Embryonic facial prominence (tissue), 1 donor: ENCODE measurements around the gene LRRC4C.
"Not testable (repeated sequence)": the region's sequence is repeated elsewhere in the genome, so short reads cannot be mapped to it uniquely, and the experiment has no call there.

ENCODE experiments used
- DNase-seq: peaks from one replicate; pipeline ENCODE4 v3.0.0-alpha.2; 2016; ENCODE audit errors: extremely low spot score

LRRC4C gene

DNA sequence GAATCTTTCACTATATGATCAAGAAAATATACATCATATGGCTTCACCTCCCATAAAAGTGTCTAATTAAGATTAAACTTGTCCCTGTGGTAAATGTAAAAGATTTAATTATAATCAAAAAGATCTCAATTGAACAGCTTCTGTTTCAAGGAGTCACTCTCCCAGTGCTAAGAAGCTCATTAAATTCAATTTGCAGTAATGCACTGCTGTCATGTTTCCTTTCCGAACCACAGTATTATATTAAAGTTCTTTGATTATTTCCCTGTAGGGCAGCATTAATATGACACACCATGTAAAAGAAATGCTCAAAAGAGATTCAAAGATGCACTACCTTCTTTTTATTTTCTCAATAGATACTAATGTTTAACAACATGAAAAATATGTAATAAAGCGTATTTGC, 758.4 kb downstream of the LRRC4C start:
- no peak for DNase-seq

DNA sequence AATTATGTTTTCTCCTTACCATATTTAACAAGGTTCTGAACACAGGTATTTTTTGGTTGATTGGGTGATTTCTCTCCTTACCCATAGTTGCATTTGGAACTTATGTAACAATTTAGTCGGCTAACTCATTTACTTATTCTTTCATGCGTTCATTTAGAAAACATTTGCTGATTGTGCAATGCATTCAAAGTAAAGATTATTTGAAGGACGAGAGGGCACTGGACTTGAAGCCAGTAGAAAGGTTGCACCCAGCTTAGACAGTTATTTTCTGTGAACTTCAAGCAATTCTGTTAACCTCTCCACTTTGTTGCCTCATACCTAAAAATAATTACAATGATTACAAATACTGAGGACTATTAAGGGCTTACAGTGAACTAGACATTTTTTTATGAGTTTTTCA, 769.6 kb downstream of the LRRC4C start:
- no peak for DNase-seq

DNA sequence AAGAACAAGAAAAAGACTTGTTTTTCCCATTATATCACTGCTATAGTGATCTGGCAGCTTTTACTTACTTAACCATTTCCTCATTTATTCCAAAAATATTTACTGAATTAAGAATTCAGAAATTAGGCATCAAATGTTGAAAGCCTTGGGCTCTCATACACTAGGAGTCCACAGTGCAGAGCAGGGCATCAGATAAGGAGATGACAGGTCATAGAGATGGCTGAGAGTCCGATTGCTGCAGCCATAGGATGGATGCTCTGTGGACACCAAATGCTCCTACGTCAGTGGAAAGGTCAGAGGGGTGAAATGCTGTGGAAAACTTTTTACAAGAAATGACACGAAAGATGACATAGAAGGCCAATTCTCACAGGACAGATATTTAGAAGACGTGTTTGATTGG, 771.1 kb downstream of the LRRC4C start:
- no peak for DNase-seq

DNA sequence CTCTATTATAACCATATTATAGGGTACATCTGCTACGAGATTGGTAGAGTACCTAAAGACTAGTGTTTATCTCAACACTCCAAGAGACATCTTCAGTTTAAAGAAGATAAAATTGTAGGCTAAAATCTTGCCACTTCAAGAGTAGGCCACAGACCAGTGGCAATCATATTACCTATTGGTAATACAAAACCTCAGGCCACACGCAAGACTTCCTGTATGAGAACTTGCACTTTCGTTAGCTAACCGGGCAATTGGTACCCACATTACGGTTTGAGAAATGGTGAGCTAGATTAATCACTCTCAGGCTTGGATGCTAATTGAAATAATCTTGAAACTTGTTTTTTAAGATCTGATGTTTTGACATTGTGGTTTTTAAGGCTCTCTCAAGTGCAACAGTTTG, 772.7 kb downstream of the LRRC4C start:
- DNase-seq = no peak

DNA sequence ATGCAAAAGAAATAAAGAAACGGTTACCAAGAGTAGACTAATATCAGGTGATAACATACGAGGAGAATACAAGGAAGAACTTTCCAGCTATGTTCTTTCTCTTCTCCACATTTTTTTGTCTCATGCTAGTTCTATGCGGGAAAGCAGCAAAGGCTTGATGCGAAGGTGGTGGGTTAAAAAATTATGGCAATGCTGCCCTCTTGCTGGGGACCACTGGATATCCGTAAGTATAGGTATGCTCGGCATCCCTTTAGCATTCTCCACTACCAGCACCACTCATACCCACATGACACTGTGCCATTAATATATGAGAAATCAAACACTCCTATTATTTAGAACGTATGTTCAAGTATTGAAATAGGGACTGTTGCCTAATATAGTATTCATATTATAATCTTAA, 776.4 kb downstream of the LRRC4C start:
- no peak for DNase-seq

DNA sequence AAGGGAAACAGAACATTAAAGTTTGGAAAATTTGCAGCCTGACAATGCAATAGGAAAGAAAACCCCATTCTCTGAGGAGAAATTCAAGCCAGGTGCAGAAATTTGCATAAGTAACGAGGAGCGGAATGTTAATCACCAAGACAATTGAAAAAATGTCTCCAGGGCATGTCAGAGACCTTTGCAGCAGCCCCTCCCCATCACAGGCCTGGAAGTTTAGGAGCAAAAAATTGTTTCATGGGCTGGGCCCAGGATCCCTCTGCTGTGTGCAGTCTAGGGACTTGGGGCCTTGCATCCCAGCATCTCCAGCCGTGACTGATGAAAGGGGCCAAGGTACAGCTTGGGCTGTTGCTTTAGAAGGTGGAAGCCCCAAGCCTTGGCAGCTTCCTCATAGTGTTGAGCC, 780.2 kb downstream of the LRRC4C start:
- DNase-seq = no peak

DNA sequence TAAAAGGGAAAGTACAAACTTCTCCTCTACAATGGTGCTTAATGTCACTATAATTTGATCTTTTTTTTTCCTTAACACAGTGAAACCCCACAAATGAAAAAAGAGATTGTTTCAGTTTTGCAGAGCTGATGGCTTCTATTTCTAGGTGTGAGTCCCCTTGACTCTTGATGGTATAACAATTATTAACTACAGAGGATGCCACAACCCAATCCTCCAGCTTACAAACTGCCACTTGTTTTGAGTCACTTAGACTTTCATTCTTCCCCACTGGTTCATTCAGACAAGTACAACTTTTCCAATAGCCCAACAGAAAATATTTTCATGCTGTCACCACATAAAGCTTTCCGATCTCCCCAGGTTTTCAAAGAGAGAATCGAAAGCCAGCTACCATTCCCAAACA, 812.2 kb downstream of the LRRC4C start:
- DNase-seq = no peak

DNA sequence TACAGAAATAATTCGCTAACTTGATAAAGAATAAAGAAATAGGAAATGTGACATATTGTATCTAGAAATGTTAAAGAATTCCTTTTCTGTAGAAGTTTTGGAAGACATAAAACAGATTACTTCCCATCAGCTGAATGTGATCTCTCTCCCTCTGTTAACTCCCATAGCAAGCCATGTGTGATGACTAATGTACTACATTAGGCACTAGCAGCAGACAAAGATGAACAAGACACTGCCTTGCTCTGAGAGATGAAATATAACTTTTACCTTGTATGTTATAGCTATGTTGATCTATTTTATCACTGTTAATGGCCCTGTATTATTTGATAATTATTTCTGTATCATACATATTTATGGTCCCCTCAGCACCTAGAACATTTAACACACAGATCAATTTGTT, 817.2 kb downstream of the LRRC4C start:
- no peak for DNase-seq

DNA sequence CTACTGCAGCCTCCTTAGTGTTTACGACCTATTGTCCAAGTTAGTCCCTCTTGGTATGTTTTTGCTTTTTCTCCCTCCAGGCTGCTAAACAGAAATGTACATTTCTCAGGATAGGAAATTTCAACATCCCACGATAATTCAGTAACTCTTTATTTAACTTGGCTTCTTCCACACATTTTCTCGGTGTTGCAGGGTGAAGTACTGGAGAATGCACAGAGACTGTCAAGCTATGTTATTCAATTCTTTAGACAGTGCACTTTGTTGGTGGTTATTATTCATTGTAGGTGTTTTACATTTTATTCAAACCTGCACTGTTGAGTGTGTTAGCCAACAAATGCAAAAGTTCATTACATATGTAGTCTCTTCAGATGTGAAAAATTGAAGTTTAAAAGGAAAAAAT, 839.8 kb downstream of the LRRC4C start:
- DNase-seq = no peak

DNA sequence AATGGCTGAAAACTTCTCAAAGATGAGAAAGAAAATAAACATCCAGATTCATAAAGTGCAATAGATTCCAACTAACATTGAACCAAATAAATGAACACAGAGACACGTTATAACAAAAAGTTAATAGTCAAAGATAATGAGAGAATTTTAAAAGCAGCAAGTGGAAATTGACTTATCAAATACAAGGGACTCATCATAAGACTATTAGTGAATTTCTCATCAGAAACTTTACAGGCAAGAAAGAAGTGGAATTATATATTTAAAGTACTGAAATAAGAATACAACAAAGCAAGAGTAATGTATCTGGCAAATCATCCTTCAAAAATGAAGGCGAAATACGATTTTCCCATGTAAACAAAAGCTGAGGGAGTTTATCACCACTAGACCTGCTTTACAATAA, 852.7 kb downstream of the LRRC4C start:
- no peak for DNase-seq

DNA sequence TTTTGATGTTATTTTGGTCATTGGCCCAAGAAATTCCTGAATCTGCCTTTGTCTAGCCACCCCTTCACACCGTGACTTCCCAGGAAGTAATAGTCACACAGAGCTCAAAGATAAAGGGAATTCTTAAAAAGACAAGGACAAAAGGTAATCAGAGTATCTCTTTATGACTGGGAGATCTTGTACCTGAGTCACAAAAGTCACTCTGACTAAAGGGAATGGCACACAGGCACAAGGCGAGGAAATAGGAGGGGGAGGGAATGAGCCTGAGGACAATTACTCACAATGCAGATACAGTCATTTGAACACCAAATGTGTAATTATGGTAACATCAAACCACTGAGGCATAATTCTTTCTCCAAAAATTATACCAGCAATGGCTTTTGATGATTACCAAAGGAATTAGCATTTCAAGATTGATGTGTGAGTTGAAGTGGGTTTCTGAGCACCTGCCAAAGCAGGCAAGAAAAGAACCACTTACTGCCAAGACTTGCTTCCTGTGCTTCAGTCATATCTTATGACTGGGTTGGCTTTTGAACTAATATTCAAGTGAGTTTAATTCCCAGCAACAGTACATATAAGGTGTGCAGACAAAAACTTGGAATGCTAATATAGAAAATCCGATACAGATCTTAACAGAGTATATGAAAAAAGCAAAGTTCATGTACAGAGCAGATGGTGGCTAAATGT, 856.4 kb downstream of the LRRC4C start:
- DNase-seq = no peak

DNA sequence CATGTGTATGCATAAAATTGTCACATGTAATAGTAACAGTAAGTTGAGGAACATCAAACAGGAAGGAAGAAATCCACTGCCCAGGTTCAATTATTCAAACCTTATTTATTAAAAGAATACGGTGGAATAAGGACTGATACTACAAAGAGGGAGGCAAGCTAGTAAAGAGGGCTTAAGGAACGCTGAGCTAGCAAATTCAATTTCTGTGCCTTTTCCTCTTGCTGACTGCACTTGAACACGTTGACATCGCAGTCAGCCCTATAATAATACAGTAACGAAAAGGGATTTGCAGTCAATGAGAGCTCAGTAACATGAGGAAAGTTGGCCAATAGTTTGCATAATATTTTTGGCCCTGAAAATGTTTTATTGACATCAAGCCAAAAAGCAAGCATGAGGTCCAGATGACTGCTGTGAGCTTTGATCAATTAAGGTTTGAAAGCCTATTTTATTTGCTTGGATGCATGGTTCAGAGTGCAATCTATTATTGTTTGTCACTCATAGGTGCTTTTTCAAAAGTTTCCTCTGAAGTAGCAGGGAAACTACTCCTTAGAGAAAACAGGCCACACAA, 861.8 kb downstream of the LRRC4C start:
- DNase-seq = no peak

DNA sequence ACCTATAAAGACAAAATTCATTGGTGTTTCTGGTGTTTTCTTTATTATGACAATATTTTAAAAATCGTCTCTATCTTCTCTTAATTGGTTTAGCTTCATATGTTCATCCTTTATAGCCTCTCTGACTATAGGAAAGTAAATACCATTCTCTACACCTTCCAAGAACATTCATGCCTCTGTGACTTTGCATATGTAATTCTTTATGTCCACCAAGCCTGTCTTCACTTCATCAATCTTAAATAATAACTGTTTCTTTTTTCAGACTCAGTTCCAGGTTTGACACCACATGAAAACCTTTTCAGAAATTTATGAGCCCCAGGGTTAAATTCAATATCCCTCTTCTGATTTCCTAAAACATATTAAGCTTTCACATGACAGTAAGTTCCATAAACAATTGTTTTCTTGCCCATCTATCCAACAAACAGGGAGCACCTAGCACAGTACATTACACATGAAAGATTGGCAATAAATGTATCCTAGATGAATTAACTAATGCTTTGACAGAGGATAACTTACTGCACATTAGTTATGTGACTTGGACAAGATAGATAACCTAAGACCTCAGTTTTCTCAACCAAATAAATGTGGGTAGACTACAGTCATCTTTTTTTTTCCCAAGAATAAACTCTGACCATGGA, 886.1 kb downstream of the LRRC4C start:
- DNase-seq = no peak

DNA sequence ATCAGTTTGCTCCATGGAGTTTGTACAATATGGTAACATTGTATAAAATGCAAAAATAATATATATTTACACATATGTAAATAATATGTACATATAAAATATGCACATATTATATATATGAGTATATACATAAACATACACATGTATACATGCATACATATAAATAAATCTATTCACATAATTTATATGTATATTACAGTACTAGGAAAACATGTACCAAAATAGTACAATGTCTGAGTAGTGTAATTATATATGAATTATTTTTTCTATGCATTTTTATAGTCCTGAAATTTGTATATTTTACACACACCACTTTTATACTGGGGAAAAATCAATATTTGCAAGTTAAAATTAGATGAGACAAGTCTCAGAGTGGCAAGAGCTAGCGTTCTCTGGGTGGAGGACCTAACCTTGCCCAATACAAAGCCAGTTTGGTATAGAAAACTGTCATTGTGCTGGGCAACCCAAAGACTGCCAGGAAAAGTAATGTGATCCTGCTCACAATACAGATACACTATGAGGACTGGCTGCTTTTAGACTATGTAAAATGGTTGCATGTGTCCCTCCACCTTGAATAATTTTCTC, 889.4 kb downstream of the LRRC4C start:
- no peak for DNase-seq

DNA sequence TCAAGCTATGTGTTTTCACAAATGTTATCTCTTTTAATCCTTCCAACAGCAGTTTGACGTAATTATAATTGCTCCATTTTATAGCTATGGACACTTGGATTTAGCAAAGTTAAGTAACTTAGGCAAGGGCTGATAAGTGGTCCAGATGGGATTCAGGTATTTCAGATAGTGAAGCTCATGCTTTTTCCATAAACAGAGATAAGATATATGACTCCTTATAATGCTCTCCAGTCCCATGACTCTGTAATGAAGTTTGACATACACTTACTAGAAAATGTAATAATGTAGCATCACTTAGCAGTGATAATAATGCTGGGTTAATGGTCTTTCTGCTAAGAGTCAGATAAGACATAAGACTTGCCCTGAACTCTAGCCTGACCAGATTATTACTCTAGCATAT, 892.1 kb downstream of the LRRC4C start:
- no peak for DNase-seq

DNA sequence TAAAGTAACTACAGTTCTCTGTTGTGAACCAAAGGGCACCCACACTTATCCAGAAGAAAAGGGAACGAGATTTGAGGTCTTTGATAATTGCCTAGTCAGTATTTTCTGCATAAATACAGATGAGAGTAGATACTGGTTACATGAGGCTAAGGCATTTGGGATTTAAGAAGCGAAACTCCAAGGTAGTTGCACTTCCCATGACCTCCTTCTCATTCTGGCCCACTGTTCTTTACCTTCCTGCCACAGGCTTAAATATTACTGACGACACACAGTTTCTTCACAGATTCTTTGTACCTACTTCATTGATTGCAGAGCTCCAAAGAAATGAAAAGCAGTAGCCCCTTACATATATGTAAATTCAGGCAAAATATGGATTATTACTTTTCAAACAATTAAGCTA, 915.3 kb downstream of the LRRC4C start:
- no peak for DNase-seq

DNA sequence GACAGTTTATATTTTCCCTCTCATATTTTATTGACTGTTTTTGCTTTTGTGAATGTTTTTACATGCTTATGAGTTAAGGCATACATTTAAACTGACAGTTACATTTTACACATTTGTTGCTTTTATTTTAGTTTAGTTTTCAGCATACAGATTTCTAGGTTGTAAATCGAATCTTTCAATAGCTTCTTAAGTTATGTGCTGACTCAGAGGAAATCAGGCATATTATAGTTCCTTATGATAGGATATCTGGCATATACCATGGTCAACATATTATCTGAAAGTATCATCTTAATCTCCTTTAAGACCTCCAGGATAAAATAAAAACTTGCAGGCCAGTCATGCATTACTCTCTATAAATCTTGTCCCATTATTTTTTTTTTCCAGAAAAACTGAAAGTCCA, 916.6 kb downstream of the LRRC4C start:
- no peak for DNase-seq

DNA sequence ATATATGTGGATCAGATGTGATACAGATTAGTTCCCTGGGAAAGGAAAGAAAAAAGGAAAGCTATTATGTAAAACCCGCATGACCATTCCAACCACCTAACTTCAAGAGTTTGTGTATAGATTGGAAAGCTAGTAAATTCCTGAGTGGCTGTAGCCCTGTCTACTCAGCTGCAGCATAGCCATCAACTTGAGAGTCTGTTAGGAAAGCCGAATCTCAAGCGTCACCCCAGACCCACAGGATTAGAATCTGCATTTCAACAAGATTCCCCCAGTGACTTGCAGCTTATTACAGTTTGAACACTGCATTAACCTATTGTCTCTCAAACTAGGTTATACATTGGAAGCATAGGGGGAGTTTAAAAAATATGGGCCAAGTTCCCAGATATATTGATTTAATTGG, 921.7 kb downstream of the LRRC4C start:
- DNase-seq = no peak

DNA sequence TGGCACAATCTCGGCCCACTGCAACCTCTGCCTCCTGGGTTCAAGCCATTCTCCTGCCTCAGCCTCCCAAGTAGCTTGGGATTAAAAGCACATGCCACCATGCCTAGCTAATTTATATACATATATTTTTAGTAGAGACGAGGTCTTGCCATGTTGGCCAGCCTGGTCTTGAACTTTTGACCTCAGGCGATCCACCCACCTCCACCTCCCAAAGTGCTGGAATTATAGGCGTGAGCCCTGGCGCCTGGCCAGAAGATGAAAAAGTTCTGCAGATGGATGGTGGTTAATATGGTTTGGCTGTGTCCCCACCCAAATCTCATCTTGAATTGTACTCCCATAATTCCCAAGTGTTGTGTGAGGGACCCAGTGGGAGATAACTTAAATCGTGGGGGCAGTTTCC, 937.4 kb downstream of the LRRC4C start:
- DNase-seq = not testable (repeated sequence)

DNA sequence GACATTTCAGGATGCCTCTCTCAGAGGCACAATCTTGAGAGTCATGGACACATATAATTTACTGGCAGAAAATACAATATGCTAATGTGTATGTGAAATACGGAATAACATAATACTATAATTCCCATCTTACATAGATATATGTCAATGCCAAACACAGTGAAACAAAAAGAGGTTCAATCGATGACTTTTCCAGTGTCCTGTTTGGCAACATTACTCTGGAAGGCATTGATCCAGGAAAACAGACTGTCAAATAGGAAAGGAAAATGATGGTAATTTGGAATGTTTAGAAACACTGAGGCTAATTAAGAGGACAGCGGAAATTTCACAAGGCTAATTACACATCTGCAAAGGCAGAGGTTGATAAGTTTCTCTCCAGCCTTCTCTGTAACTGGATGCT, 942.3 kb downstream of the LRRC4C start:
- no peak for DNase-seq

DNA sequence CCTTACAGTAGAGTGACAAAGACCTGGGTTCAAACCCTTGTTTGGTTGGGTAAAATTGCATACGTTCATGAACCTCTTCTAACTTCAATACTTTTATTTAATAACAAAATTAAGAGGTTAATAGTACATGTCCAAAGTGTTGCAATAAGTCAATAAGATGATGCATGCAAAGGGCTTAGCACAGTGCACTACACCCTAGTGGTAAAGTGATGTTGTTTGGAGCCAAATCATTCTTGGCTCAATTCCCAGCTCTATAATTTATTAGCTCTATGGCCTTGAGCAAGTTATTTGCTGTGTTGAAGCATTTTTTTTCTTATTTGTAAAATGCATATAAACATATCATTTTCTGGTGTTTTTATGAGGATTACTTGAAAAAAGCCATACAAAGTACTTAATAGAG, 945.3 kb downstream of the LRRC4C start:
- DNase-seq = no peak

DNA sequence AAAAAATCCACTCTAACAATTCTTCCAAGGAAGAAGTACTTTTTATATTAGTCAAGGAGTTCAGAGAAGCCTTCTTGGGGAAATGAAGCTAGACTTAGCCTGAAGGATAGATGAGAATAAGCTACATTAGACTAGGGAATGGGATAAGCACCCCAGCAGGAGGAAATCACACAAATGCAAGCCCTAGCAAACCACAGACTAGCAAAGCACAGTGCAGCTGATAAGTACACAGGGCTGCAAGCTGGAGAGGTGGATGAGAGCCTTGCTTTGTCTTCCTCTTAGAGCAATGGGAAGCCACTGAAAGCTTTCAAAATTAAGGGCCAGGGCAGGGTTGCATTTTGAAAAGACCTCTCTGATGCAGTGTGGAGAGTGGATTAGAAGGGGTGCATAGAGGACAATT, 946.2 kb downstream of the LRRC4C start:
- no peak for DNase-seq

DNA sequence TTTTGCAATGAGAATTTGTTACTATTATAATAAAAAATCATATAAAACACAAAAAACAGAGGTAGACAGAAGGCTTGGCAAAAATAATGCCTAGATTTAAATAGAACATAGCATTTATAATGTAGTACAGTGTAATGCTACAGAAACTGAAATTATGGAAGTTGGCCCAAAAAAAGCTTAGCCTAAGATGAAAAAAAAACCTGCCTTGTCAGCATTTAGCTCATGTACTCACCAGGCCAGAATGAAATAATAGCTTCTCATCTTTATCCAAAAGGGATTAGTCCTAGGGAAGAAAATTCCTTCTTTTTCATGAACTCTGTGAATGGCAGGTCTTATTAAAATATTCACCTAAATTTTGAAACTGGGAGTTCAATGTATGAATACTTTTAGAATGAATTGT, 951.1 kb downstream of the LRRC4C start:
- no peak for DNase-seq
